Mesendoderm (in vitro differentiated cells): Measurements from ENCODE around the gene PPP1R10.

Source experiments
- DNase-seq: peaks from one replicate; pipeline ENCODE4 v3.0.0; 2013
- H2AK5ac ChIP-seq: 2 replicates; pipeline ENCODE4 v1.6.1; 2013; ENCODE audit warnings: low read length, inconsistent platforms
- H2BK120ac ChIP-seq: 2 replicates; pipeline ENCODE4 v1.6.1; 2013; ENCODE audit warnings: low read depth, mild to moderate bottlenecking, low read length, moderate library complexity, mixed read lengths
- H2BK15ac ChIP-seq: replicated peaks from 2 replicates; pipeline ENCODE4 v1.6.1; 2013; ENCODE audit warnings: low read depth, mild to moderate bottlenecking, moderate library complexity
- H2BK5ac ChIP-seq: 2 replicates; pipeline ENCODE4 v1.6.1; 2013; ENCODE audit warnings: low read length, inconsistent platforms
- H3K18ac ChIP-seq: 2 replicates; pipeline ENCODE4 v1.6.1; 2013; ENCODE audit warnings: mild to moderate bottlenecking, low read length, mixed read lengths
- H3K23ac ChIP-seq: one replicate; pipeline ENCODE4 v1.6.1; 2013; ENCODE audit warnings: low read length
- H3K27ac ChIP-seq: 2 replicates; pipeline ENCODE4 v1.5.1; 2013; ENCODE audit warnings: low read depth, mild to moderate bottlenecking, inconsistent platforms, low read length, moderate library complexity
- H3K27me3 ChIP-seq: 2 replicates; pipeline ENCODE4 v1.6.1; 2013; ENCODE audit warnings: low read length, control low read depth, mild to moderate bottlenecking, inconsistent platforms; ENCODE audit not compliant: insufficient read depth, poor library complexity
- H3K36me3 ChIP-seq: 2 replicates; pipeline ENCODE4 v1.6.1; 2013; ENCODE audit warnings: low read length, inconsistent platforms; ENCODE audit not compliant: control insufficient read depth, insufficient read depth
- H3K4ac ChIP-seq: one replicate; pipeline ENCODE4 v1.6.1; 2013; ENCODE audit warnings: low read depth, mild to moderate bottlenecking, low read length, moderate library complexity
- H3K4me1 ChIP-seq: 2 replicates; pipeline ENCODE4 v1.6.1; 2013; ENCODE audit warnings: low read depth, low read length, inconsistent platforms; ENCODE audit not compliant: control insufficient read depth
- H3K4me2 ChIP-seq: 2 replicates; pipeline ENCODE4 v1.6.1; 2013; ENCODE audit warnings: low read length
- H3K4me3 ChIP-seq: 2 replicates; pipeline ENCODE4 v1.5.1; 2013; ENCODE audit warnings: mild to moderate bottlenecking, low read length
- H3K56ac ChIP-seq: one replicate; pipeline ENCODE4 v1.6.1; 2013; ENCODE audit warnings: low read length
- H3K79me1 ChIP-seq: 2 replicates; pipeline ENCODE4 v1.6.1; 2013; ENCODE audit warnings: low read length, inconsistent platforms
- H3K79me2 ChIP-seq: 2 replicates; pipeline ENCODE4 v1.6.1; 2013; ENCODE audit warnings: mild to moderate bottlenecking, low read length; ENCODE audit not compliant: control insufficient read depth, insufficient read depth
- H3K9ac ChIP-seq: 2 replicates; pipeline ENCODE4 v1.6.1; 2013; ENCODE audit warnings: low read length, inconsistent platforms
- H4K5ac ChIP-seq: one replicate; pipeline ENCODE4 v1.6.1; 2013; ENCODE audit warnings: low read length
- H4K8ac ChIP-seq: one replicate; pipeline ENCODE4 v1.6.1; 2013; ENCODE audit warnings: low read depth, mild to moderate bottlenecking, control low read depth, low read length, moderate library complexity
- WGBS: extraction: QIAGEN DNeasy Blood & Tissue Kit; methylation state at CpG from one replicate; pipeline ENCODE4 v1.1.7; 2013; ENCODE audit warnings: low lambda C conversion rate, missing lambda C conversion rate; ENCODE audit not compliant: insufficient coverage; ENCODE audit errors: extremely low coverage; 5-methylcytosine and 5-hydroxymethylcytosine counted together

The PPP1R10 gene

DNA sequence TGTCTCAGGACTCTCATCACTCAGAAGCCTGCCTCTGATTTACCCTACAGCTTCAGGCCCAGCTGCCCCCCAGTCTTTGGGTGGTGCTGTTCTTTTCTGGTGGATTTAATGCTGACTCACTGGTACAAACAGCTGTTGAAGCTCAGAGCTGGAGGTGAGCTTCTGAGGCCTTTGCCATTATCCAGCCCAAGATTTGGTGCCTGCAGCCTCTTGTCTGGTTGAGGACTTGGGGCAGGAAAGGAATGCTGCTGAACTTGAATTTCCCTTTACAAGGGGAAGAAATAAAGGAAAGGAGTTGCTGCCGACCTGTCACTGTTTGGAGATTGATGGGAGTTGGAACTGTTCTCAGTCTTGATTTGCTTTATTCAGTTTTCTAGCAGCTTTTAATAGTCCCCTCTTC lies 26.0 kb downstream of the PPP1R10 start:
- DNase-seq = no peak
- peaks cover 14% of the 10 kb centered on the region for H3K36me3 ChIP-seq
- no CpG with 5 or more reads among the region's 1 CpG for WGBS

DNA sequence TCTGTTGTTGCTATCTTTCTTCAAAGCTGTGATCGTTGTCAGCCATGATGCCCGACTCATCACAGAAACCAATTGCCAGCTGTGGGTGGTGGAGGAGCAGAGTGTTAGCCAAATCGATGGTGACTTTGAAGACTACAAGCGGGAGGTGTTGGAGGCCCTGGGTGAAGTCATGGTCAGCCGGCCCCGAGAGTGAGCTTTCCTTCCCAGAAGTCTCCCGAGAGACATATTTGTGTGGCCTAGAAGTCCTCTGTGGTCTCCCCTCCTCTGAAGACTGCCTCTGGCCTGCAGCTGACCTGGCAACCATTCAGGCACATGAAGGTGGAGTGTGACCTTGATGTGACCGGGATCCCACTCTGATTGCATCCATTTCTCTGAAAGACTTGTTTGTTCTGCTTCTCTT lies 26.5 kb downstream of the PPP1R10 start:
- H3K56ac ChIP-seq = no peak overlapping the region
- no peak overlapping the region for H2BK5ac ChIP-seq
- H3K79me1 ChIP-seq = peaks cover 3% of the 10 kb centered on the region
- H3K79me2 ChIP-seq = peaks cover 3% of the 10 kb centered on the region
- H3K4me2 ChIP-seq = no peak overlapping the region
- no peak overlapping the region for H2AK5ac ChIP-seq
- no peak for DNase-seq
- no peak overlapping the region for H4K5ac ChIP-seq
- no peak overlapping the region for H3K4ac ChIP-seq
- no peak overlapping the region for H2BK15ac ChIP-seq
- H3K27me3 ChIP-seq = no peaks in the 10 kb centered on the region
- no peak overlapping the region for H3K27ac ChIP-seq
- peaks cover 18% of the 10 kb centered on the region for H3K36me3 ChIP-seq
- H3K18ac ChIP-seq = no peak overlapping the region
- H3K4me3 ChIP-seq = no peak overlapping the region
- H3K4me1 ChIP-seq = no peaks in the 10 kb centered on the region
- H2BK120ac ChIP-seq = no peak overlapping the region
- no peak overlapping the region for H3K9ac ChIP-seq
- no peak overlapping the region for H3K23ac ChIP-seq
- no peak overlapping the region for H4K8ac ChIP-seq
- no CpG with 5 or more reads among the region's 8 CpGs for WGBS

More for the DNA sequence above, 26.0 kb downstream of the PPP1R10 start:
- peaks cover 3% of the 10 kb centered on the region for H3K79me1 ChIP-seq
- H3K4ac ChIP-seq = no peak overlapping the region
- H2BK120ac ChIP-seq = no peak overlapping the region
- no peak overlapping the region for H3K9ac ChIP-seq
- H3K4me1 ChIP-seq = no peaks in the 10 kb centered on the region
- no peak overlapping the region for H3K56ac ChIP-seq
- no peak overlapping the region for H2BK5ac ChIP-seq
- no peak overlapping the region for H3K4me2 ChIP-seq
- H4K8ac ChIP-seq = no peak overlapping the region
- H2AK5ac ChIP-seq = no peak overlapping the region
- H3K18ac ChIP-seq = no peak overlapping the region
- H2BK15ac ChIP-seq = no peak overlapping the region
- peaks cover 3% of the 10 kb centered on the region for H3K79me2 ChIP-seq
- H3K27ac ChIP-seq = no peak overlapping the region
- H3K27me3 ChIP-seq = no peaks in the 10 kb centered on the region
- H3K23ac ChIP-seq = no peak overlapping the region
- H4K5ac ChIP-seq = no peak overlapping the region
- H3K4me3 ChIP-seq = no peak overlapping the region

DNA sequence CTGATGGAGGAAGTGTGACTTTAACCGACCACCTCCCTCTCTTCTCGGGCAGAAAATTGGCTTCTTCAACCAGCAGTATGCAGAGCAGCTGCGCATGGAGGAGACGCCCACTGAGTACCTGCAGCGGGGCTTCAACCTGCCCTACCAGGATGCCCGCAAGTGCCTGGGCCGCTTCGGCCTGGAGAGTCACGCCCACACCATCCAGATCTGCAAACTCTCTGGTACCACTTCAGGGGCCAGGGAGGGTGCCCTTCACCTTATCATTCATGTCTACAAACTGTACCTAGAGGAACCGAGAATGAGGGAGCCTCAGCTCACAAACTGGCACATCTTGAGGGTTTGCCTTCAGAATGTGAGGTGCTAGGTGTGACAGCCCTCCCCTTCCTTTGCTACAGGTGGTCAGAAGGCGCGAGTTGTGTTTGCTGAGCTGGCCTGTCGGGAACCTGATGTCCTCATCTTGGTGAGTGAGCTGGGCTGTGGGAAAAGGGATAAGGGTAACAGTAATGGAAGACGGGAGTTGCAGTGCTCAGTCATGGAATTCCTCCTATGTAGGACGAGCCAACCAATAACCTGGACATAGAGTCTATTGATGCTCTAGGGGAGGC lies 27.2 kb downstream of the PPP1R10 start:
- DNase-seq = no peak
- no peak overlapping the region for H3K4ac ChIP-seq
- H4K8ac ChIP-seq = no peak overlapping the region
- H3K18ac ChIP-seq = no peak overlapping the region
- H2BK5ac ChIP-seq = no peak overlapping the region
- no peak overlapping the region for H4K5ac ChIP-seq
- no peaks in the 10 kb centered on the region for H3K27me3 ChIP-seq
- H3K23ac ChIP-seq = no peak overlapping the region
- H3K36me3 ChIP-seq = peaks cover 23% of the 10 kb centered on the region
- H3K27ac ChIP-seq = no peak overlapping the region
- WGBS = no CpG with 5 or more reads among the region's 15 CpGs
- H3K79me1 ChIP-seq = peaks cover 3% of the 10 kb centered on the region
- peaks cover 3% of the 10 kb centered on the region for H3K79me2 ChIP-seq
- H3K56ac ChIP-seq = no peak overlapping the region
- no peak overlapping the region for H3K4me3 ChIP-seq
- no peak overlapping the region for H3K4me2 ChIP-seq
- no peak overlapping the region for H2AK5ac ChIP-seq
- H3K4me1 ChIP-seq = no peaks in the 10 kb centered on the region
- H3K9ac ChIP-seq = no peak overlapping the region
- no peak overlapping the region for H2BK15ac ChIP-seq
- no peak overlapping the region for H2BK120ac ChIP-seq

DNA sequence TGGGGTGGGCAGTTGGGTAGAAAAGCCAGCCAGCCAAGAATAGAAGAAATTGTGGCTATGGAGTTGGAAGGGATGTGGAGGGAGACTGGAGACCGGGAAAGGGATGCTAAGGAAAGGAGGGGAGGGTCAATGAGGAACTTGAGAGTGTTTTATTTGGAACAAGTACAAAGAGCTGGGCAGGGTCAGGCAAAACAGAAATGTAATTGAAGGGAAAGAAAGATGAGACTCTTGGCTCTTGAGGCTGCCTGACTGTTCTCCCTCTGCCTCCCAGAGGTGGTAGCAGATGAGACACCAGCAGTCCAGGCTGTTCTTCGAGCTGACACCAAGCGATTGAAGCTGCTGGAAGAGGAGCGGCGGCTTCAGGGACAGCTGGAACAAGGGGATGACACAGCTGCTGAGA lies 33.1 kb downstream of the PPP1R10 start:
- no peak overlapping the region for H3K56ac ChIP-seq
- no peak overlapping the region for H3K4me2 ChIP-seq
- no CpG with 5 or more reads among the region's 5 CpGs for WGBS
- H4K8ac ChIP-seq = no peak overlapping the region
- H2AK5ac ChIP-seq = no peak overlapping the region
- H3K9ac ChIP-seq = no peak overlapping the region
- no peak overlapping the region for H3K18ac ChIP-seq
- H2BK15ac ChIP-seq = no peak overlapping the region
- H4K5ac ChIP-seq = no peak overlapping the region
- H3K36me3 ChIP-seq = peaks cover 41% of the 10 kb centered on the region
- H3K4me3 ChIP-seq = no peak overlapping the region
- no peaks in the 10 kb centered on the region for H3K4me1 ChIP-seq
- no peak for DNase-seq
- H3K27me3 ChIP-seq = no peaks in the 10 kb centered on the region
- H3K79me1 ChIP-seq = no peaks in the 10 kb centered on the region
- H3K27ac ChIP-seq = no peak overlapping the region
- H3K23ac ChIP-seq = no peak overlapping the region
- no peak overlapping the region for H2BK120ac ChIP-seq
- H3K79me2 ChIP-seq = no peaks in the 10 kb centered on the region
- H2BK5ac ChIP-seq = no peak overlapping the region
- no peak overlapping the region for H3K4ac ChIP-seq

DNA sequence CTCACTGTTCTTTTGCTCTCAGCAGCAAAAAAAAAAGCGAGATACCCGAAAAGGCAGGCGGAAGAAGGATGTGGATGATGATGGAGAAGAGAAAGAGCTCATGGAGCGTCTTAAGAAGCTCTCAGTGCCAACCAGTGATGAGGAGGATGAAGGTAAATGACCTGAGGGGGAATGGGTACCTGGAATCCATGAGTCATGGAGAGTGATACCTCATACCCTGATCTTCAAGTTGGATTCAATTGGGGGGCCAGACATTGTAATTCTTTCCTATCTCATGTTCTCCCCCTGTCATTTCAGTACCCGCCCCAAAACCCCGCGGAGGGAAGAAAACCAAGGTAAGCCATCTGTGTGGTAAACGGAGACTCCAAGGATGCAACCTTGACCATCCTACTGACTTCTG lies 39.0 kb downstream of the PPP1R10 start:
- no CpG with 5 or more reads among the region's 8 CpGs for WGBS
- H3K79me2 ChIP-seq = peaks cover 26% of the 10 kb centered on the region
- no peak overlapping the region for H2BK15ac ChIP-seq
- H3K23ac ChIP-seq = no peak overlapping the region
- no peak overlapping the region for H4K5ac ChIP-seq
- no peak overlapping the region for H4K8ac ChIP-seq
- peaks cover 23% of the 10 kb centered on the region for H3K36me3 ChIP-seq
- H3K4me3 ChIP-seq = no peak overlapping the region
- DNase-seq = no peak
- no peak overlapping the region for H2BK5ac ChIP-seq
- no peaks in the 10 kb centered on the region for H3K4me1 ChIP-seq
- no peak overlapping the region for H3K4ac ChIP-seq
- H3K18ac ChIP-seq = no peak overlapping the region
- no peak overlapping the region for H2AK5ac ChIP-seq
- H3K79me1 ChIP-seq = peaks cover 17% of the 10 kb centered on the region
- no peak overlapping the region for H3K27ac ChIP-seq
- H2BK120ac ChIP-seq = no peak overlapping the region
- H3K4me2 ChIP-seq = no peak overlapping the region
- H3K27me3 ChIP-seq = no peaks in the 10 kb centered on the region
- no peak overlapping the region for H3K56ac ChIP-seq
- H3K9ac ChIP-seq = no peak overlapping the region

DNA sequence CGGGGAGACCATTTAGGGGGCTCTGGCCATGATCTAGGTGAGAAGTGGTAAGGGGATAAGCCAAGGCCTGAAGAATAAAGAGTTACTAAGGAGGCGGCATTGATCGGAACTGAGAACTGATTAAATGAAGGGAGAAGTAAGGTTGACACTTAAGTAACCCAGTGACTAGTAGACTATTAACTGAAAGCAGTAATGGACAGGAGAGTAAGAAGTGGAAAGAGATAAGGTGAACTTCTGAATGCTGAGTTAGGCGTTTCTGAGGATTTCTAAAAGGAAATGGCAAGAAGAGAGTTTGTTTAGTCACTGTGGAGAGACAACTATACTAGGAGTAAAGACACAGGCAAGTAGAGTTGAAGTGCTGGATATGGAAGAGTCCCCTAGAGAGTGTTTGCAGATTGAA lies 43.9 kb downstream of the PPP1R10 start:
- Histone ChIP-seq H3K23ac (no peak overlapping the region), H3K4me3 (no peak overlapping the region), H3K79me1 (peaks cover 25% of the 10 kb centered on the region), H2BK120ac (no peak overlapping the region), H2AK5ac (no peak overlapping the region), H3K4ac (no peak overlapping the region), H2BK5ac (no peak overlapping the region), H3K4me1 (peaks cover 6% of the 10 kb centered on the region), H3K4me2 (peak overlapping the region; percentile 3), H3K9ac (no peak overlapping the region), H3K36me3 (peaks cover 5% of the 10 kb centered on the region), H2BK15ac (no peak overlapping the region), H3K56ac (no peak overlapping the region), H4K8ac (no peak overlapping the region), H3K27me3 (no peaks in the 10 kb centered on the region), H3K79me2 (peaks cover 40% of the 10 kb centered on the region), H4K5ac (no peak overlapping the region), H3K18ac (no peak overlapping the region), H3K27ac (no peak overlapping the region)
- DNase-seq = no peak
- no CpG with 5 or more reads among the region's 4 CpGs for WGBS
